ENCODE data around the gene EIF5A. TPM values are rescaled to one million over a fixed set of nuclear protein-coding genes. Genes with fewer than 3 reads are reported as not detected.

The EIF5A gene
- total RNA-seq, 2 donors from 2014 or later: 275 to 328 TPM

Other genes with a start within 250 kb of the EIF5A start
- 10 to 100 TPM in 1 of 2 donors, 1 to 10 TPM in 1; 5.9 to 13.9 TPM for gene CLEC10A, start 227.4 kb upstream of the EIF5A start, total RNA-seq
- 1 to 10 TPM in 1 of 2 donors, under 1 TPM in 1; 0.90 to 1.3 TPM for gene ASGR2, start 192.8 kb upstream of the EIF5A start, total RNA-seq
- 1 to 10 TPM; 1.2 to 2.2 TPM for gene ASGR1, start 128.3 kb upstream of the EIF5A start, total RNA-seq
- 10 to 100 TPM; 20.8 to 21.2 TPM for gene DLG4, start 87.8 kb upstream of the EIF5A start, total RNA-seq
- gene ACADVL, start 87.7 kb upstream of the EIF5A start, total RNA-seq: 100 to 1,000 TPM; 444 to 567 TPM
- 10 to 100 TPM; 21.9 to 26.7 TPM for gene DVL2, start 73.1 kb upstream of the EIF5A start, total RNA-seq
- 10 to 100 TPM; 20.4 to 27.5 TPM for gene PHF23, start 68.2 kb upstream of the EIF5A start, total RNA-seq
- gene GABARAP, start 65.2 kb upstream of the EIF5A start, total RNA-seq: 100 to 1,000 TPM; 341 to 405 TPM
- 10 to 100 TPM; 79.5 to 89.2 TPM for gene CTDNEP1, start 55.9 kb upstream of the EIF5A start, total RNA-seq
- 10 to 100 TPM; 36.5 to 40.0 TPM for gene ELP5, start 55.4 kb upstream of the EIF5A start, total RNA-seq
- 1 to 10 TPM; 1.6 to 4.4 TPM for gene CLDN7, start 45.1 kb upstream of the EIF5A start, total RNA-seq
- 10 to 100 TPM; 13.5 to 21.3 TPM for gene SLC2A4, start 25.9 kb upstream of the EIF5A start, total RNA-seq
- 1 to 10 TPM; 1.7 to 1.8 TPM for gene YBX2, start 13.0 kb upstream of the EIF5A start, total RNA-seq
- gene GPS2, start 7.7 kb downstream of the EIF5A start, total RNA-seq: 10 to 100 TPM; 47.0 to 47.9 TPM
- 10 to 100 TPM; 20.0 to 22.8 TPM for gene NEURL4, start 21.7 kb downstream of the EIF5A start, total RNA-seq
- 10 to 100 TPM; 11.9 to 15.2 TPM for gene ACAP1, start 28.9 kb downstream of the EIF5A start, total RNA-seq
- 10 to 100 TPM in 1 of 2 donors, 1 to 10 TPM in 1; 8.8 to 10.0 TPM for gene KCTD11, start 44.5 kb downstream of the EIF5A start, total RNA-seq
- gene TMEM95, start 47.5 kb downstream of the EIF5A start, total RNA-seq: not detected
- gene TNK1, start 73.5 kb downstream of the EIF5A start, total RNA-seq: 1 to 10 TPM; 1.6 to 1.8 TPM
- 10 to 100 TPM; 31.8 to 37.6 TPM for gene PLSCR3, start 86.9 kb downstream of the EIF5A start, total RNA-seq
- 10 to 100 TPM; 39.3 to 65.5 TPM for gene TMEM256, start 96.5 kb downstream of the EIF5A start, total RNA-seq
- gene NLGN2, start 100.2 kb downstream of the EIF5A start, total RNA-seq: 10 to 100 TPM; 31.6 to 34.2 TPM
- gene SPEM1, start 112.7 kb downstream of the EIF5A start, total RNA-seq: not detected
- gene SPEM2, start 118.0 kb downstream of the EIF5A start, total RNA-seq: not detected
- gene SPEM3, start 121.2 kb downstream of the EIF5A start, total RNA-seq: not detected
- 1 to 10 TPM; 1.8 to 3.0 TPM for gene TMEM102, start 127.8 kb downstream of the EIF5A start, total RNA-seq
- gene FGF11, start 131.9 kb downstream of the EIF5A start, total RNA-seq: 1 to 10 TPM; 2.7 to 3.8 TPM
- 10 to 100 TPM in 1 of 2 donors, 1 to 10 TPM in 1; 7.8 to 10.5 TPM for gene CHRNB1, start 137.4 kb downstream of the EIF5A start, total RNA-seq
- 10 to 100 TPM; 67.3 to 67.9 TPM for gene ZBTB4, start 172.0 kb downstream of the EIF5A start, total RNA-seq
- not detected for gene SLC35G6, start 173.8 kb downstream of the EIF5A start, total RNA-seq
- 10 to 100 TPM; 65.5 to 70.0 TPM for gene POLR2A, start 176.7 kb downstream of the EIF5A start, total RNA-seq
- 10 to 100 TPM; 52.0 to 65.1 TPM for gene TNFSF12, start 241.4 kb downstream of the EIF5A start, total RNA-seq